ENCODE results near the gene CCDC187.

Gene CCDC187

GRCh38 chr9:136258786-136259516 lies 44.9 kb downstream of the CCDC187 start:
- H3K36me3 ChIP-seq (ENCODE audit: control insufficient read depth in 1 of 2, insufficient read depth in 2 of 2, low read length in 2 of 2): no peaks in the 10 kb centered on the region
- H3K4me1 ChIP-seq (ENCODE audit: control insufficient read depth in 1 of 2, insufficient read depth in 2 of 2, low read length in 2 of 2): no peaks in the 10 kb centered on the region
- no peak overlapping the region for H3K9ac ChIP-seq (ENCODE audit: low read depth in 1 of 2, low read length in 2 of 2)
- no peak overlapping the region for H3K27ac ChIP-seq (ENCODE audit: low read depth, low read length)
- H3K27me3 ChIP-seq (ENCODE audit: control insufficient read depth in 1 of 2, insufficient read depth in 2 of 2, low read length in 2 of 2): peaks cover 0 to 6% of the 10 kb centered on the region in 2 donors
- H3K9me3 ChIP-seq (ENCODE audit: control insufficient read depth in 1 of 2, low read length in 2 of 2): no peaks in the 10 kb centered on the region
- H3K4me3 ChIP-seq (ENCODE audit: low read depth in 1 of 2, low read length in 2 of 2): no peak overlapping the region

- H3K9ac ChIP-seq (ENCODE audit: low read depth in 1 of 2, low read length in 2 of 2): no peak overlapping the region
- H3K4me1 ChIP-seq (ENCODE audit: control insufficient read depth in 1 of 2, insufficient read depth in 2 of 2, low read length in 2 of 2): no peaks in the 10 kb centered on the region
- H3K9me3 ChIP-seq (ENCODE audit: control insufficient read depth in 1 of 2, low read length in 2 of 2): no peaks in the 10 kb centered on the region
- no peaks in the 10 kb centered on the region for H3K27me3 ChIP-seq (ENCODE audit: control insufficient read depth in 1 of 2, insufficient read depth in 2 of 2, low read length in 2 of 2)
- H3K27ac ChIP-seq (ENCODE audit: low read depth, low read length): no peak overlapping the region
- no peak overlapping the region for H3K4me3 ChIP-seq (ENCODE audit: low read depth in 1 of 2, low read length in 2 of 2)
- no peaks in the 10 kb centered on the region for H3K36me3 ChIP-seq (ENCODE audit: control insufficient read depth in 1 of 2, insufficient read depth in 2 of 2, low read length in 2 of 2)
Observed at GRCh38 chr9:136258299-136258625, 45.6 kb downstream of the CCDC187 start.

GRCh38 chr9:136257381-136258298 lies 46.3 kb downstream of the CCDC187 start:
- Histone ChIP-seq H3K27ac (ENCODE audit: low read depth, low read length) (no peak overlapping the region), H3K27me3 (ENCODE audit: control insufficient read depth in 1 of 2, insufficient read depth in 2 of 2, low read length in 2 of 2) (no peaks in the 10 kb centered on the region), H3K36me3 (ENCODE audit: control insufficient read depth in 1 of 2, insufficient read depth in 2 of 2, low read length in 2 of 2) (no peaks in the 10 kb centered on the region), H3K4me1 (ENCODE audit: control insufficient read depth in 1 of 2, insufficient read depth in 2 of 2, low read length in 2 of 2) (no peaks in the 10 kb centered on the region), H3K9ac (ENCODE audit: low read depth in 1 of 2, low read length in 2 of 2) (no peak overlapping the region), H3K9me3 (ENCODE audit: control insufficient read depth in 1 of 2, low read length in 2 of 2) (no peaks in the 10 kb centered on the region), H3K4me3 (ENCODE audit: low read depth in 1 of 2, low read length in 2 of 2) (no peak overlapping the region)

GRCh38 chr9:136255896-136256890 lies 47.7 kb downstream of the CCDC187 start:
- H3K27ac ChIP-seq (ENCODE audit: low read depth, low read length): no peak overlapping the region
- H3K4me1 ChIP-seq (ENCODE audit: control insufficient read depth in 1 of 2, insufficient read depth in 2 of 2, low read length in 2 of 2): no peaks in the 10 kb centered on the region
- H3K27me3 ChIP-seq (ENCODE audit: control insufficient read depth in 1 of 2, insufficient read depth in 2 of 2, low read length in 2 of 2): no peaks in the 10 kb centered on the region
- H3K9me3 ChIP-seq (ENCODE audit: control insufficient read depth in 1 of 2, low read length in 2 of 2): no peaks in the 10 kb centered on the region
- H3K9ac ChIP-seq (ENCODE audit: low read depth in 1 of 2, low read length in 2 of 2): no peak overlapping the region
- H3K36me3 ChIP-seq (ENCODE audit: control insufficient read depth in 1 of 2, insufficient read depth in 2 of 2, low read length in 2 of 2): no peaks in the 10 kb centered on the region
- no peak overlapping the region for H3K4me3 ChIP-seq (ENCODE audit: low read depth in 1 of 2, low read length in 2 of 2)

GRCh38 chr9:136255166-136255538 lies 48.7 kb downstream of the CCDC187 start:
- H3K4me1 ChIP-seq (ENCODE audit: control insufficient read depth in 1 of 2, insufficient read depth in 2 of 2, low read length in 2 of 2): no peaks in the 10 kb centered on the region
- H3K27me3 ChIP-seq (ENCODE audit: control insufficient read depth in 1 of 2, insufficient read depth in 2 of 2, low read length in 2 of 2): peaks cover 0 to 6% of the 10 kb centered on the region in 2 donors
- no peaks in the 10 kb centered on the region for H3K36me3 ChIP-seq (ENCODE audit: control insufficient read depth in 1 of 2, insufficient read depth in 2 of 2, low read length in 2 of 2)
- H3K9me3 ChIP-seq (ENCODE audit: control insufficient read depth in 1 of 2, low read length in 2 of 2): no peaks in the 10 kb centered on the region
- no peak overlapping the region for H3K27ac ChIP-seq (ENCODE audit: low read depth, low read length)
- no peak overlapping the region for H3K9ac ChIP-seq (ENCODE audit: low read depth in 1 of 2, low read length in 2 of 2)
- no peak overlapping the region for H3K4me3 ChIP-seq (ENCODE audit: low read depth in 1 of 2, low read length in 2 of 2)

- H3K36me3 ChIP-seq (ENCODE audit: control insufficient read depth in 1 of 2, insufficient read depth in 2 of 2, low read length in 2 of 2): no peaks in the 10 kb centered on the region
- H3K9me3 ChIP-seq (ENCODE audit: control insufficient read depth in 1 of 2, low read length in 2 of 2): no peaks in the 10 kb centered on the region
- H3K27me3 ChIP-seq (ENCODE audit: control insufficient read depth in 1 of 2, insufficient read depth in 2 of 2, low read length in 2 of 2): peaks cover 0 to 8% of the 10 kb centered on the region in 2 donors
- H3K4me3 ChIP-seq (ENCODE audit: low read depth in 1 of 2, low read length in 2 of 2): no peak overlapping the region
- no peaks in the 10 kb centered on the region for H3K4me1 ChIP-seq (ENCODE audit: control insufficient read depth in 1 of 2, insufficient read depth in 2 of 2, low read length in 2 of 2)
- H3K9ac ChIP-seq (ENCODE audit: low read depth in 1 of 2, low read length in 2 of 2): no peak overlapping the region
- H3K27ac ChIP-seq (ENCODE audit: low read depth, low read length): no peak overlapping the region
Observed at GRCh38 chr9:136254381-136255165, 49.3 kb downstream of the CCDC187 start.

- Histone ChIP-seq H3K4me1 (ENCODE audit: control insufficient read depth in 1 of 2, insufficient read depth in 2 of 2, low read length in 2 of 2) (no peaks in the 10 kb centered on the region), H3K9me3 (ENCODE audit: control insufficient read depth in 1 of 2, low read length in 2 of 2) (no peaks in the 10 kb centered on the region), H3K27ac (ENCODE audit: low read depth, low read length) (no peak overlapping the region), H3K4me3 (ENCODE audit: low read depth in 1 of 2, low read length in 2 of 2) (no peak overlapping the region), H3K9ac (ENCODE audit: low read depth in 1 of 2, low read length in 2 of 2) (no peak overlapping the region), H3K36me3 (ENCODE audit: control insufficient read depth in 1 of 2, insufficient read depth in 2 of 2, low read length in 2 of 2) (no peaks in the 10 kb centered on the region), H3K27me3 (ENCODE audit: control insufficient read depth in 1 of 2, insufficient read depth in 2 of 2, low read length in 2 of 2) (peaks cover 4 to 8% of the 10 kb centered on the region in 2 donors)
Observed at GRCh38 chr9:136253246-136254130, 50.4 kb downstream of the CCDC187 start.

- Histone ChIP-seq H3K36me3 (ENCODE audit: control insufficient read depth in 1 of 2, insufficient read depth in 2 of 2, low read length in 2 of 2) (no peaks in the 10 kb centered on the region), H3K4me3 (ENCODE audit: low read depth in 1 of 2, low read length in 2 of 2) (no peak overlapping the region), H3K27me3 (ENCODE audit: control insufficient read depth in 1 of 2, insufficient read depth in 2 of 2, low read length in 2 of 2) (peaks cover 4 to 8% of the 10 kb centered on the region in 2 donors), H3K27ac (ENCODE audit: low read depth, low read length) (no peak overlapping the region), H3K4me1 (ENCODE audit: control insufficient read depth in 1 of 2, insufficient read depth in 2 of 2, low read length in 2 of 2) (no peaks in the 10 kb centered on the region), H3K9ac (ENCODE audit: low read depth in 1 of 2, low read length in 2 of 2) (no peak overlapping the region), H3K9me3 (ENCODE audit: control insufficient read depth in 1 of 2, low read length in 2 of 2) (no peaks in the 10 kb centered on the region)
Observed at GRCh38 chr9:136252846-136253245, 51.0 kb downstream of the CCDC187 start.

GRCh38 chr9:136252281-136252680 lies 51.6 kb downstream of the CCDC187 start:
- Histone ChIP-seq H3K9me3 (ENCODE audit: control insufficient read depth in 1 of 2, low read length in 2 of 2) (no peaks in the 10 kb centered on the region), H3K27me3 (ENCODE audit: control insufficient read depth in 1 of 2, insufficient read depth in 2 of 2, low read length in 2 of 2) (peaks cover 4 to 8% of the 10 kb centered on the region in 2 donors), H3K4me3 (ENCODE audit: low read depth in 1 of 2, low read length in 2 of 2) (no peak overlapping the region), H3K9ac (ENCODE audit: low read depth in 1 of 2, low read length in 2 of 2) (no peak overlapping the region), H3K36me3 (ENCODE audit: control insufficient read depth in 1 of 2, insufficient read depth in 2 of 2, low read length in 2 of 2) (no peaks in the 10 kb centered on the region), H3K4me1 (ENCODE audit: control insufficient read depth in 1 of 2, insufficient read depth in 2 of 2, low read length in 2 of 2) (no peaks in the 10 kb centered on the region), H3K27ac (ENCODE audit: low read depth, low read length) (no peak overlapping the region)
